ENCODE data around the gene PRSS3. TPM values are rescaled to one million over a fixed set of nuclear protein-coding genes. Genes with fewer than 3 reads are reported as not detected.

Gene PRSS3
- total and polyA plus RNA-seq, 10 of the 15 experiments (the other 5 are each of a cell fraction or from before 2014, with no cell fraction given), result 0.54 TPM; not detected in 9

- TF ChIP-seq PBX3 (IDR thresholded peaks at IDR 0.05; ENCODE audit: insufficient replicate concordance, low read depth, low read length) (no peak), PAX5 (IDR thresholded peaks at IDR 0.05; ENCODE audit: borderline replicate concordance, low read depth, low read length) (no peak), JUNB (IDR thresholded peaks at IDR 0.05) (no peak), TCF7 (IDR thresholded peaks at IDR 0.05; ENCODE audit: borderline replicate concordance) (no peak), FOXK2 (IDR thresholded peaks at IDR 0.05) (no peak), BCL3 (IDR thresholded peaks at IDR 0.05; ENCODE audit: borderline replicate concordance, insufficient read depth, low read depth, low read length, poor library complexity, severe bottlenecking) (no peak), NFYB (IDR thresholded peaks at IDR 0.05; ENCODE audit: insufficient read depth, low read depth, low read length) (no peak), PRDM15 (CRISPR knock-in tag; IDR thresholded peaks at IDR 0.05) (no peak), SUZ12 (IDR thresholded peaks at IDR 0.05; ENCODE audit: unreplicated experiment) (no peak), ZNF24 (IDR thresholded peaks at IDR 0.05) (no peak)
- Histone ChIP-seq H4K20me1 (ENCODE audit: control insufficient read depth, insufficient read depth) (no peaks in the 10 kb centered on the region), H3K9ac (ENCODE audit: control insufficient read depth, insufficient read depth, low read length) (no peak overlapping the region), H3K4me2 (ENCODE audit: control insufficient read depth, insufficient read depth) (no peak overlapping the region), H3K27me3 (replicated peaks in 1 of 2; ENCODE audit: control insufficient read depth in 2 of 2, insufficient read depth in 2 of 2, low read length in 1 of 2) (peaks cover 3% of the 10 kb centered on the region in 2 experiments; a peak in 1 of 4 replicates), H3K4me1 (ENCODE audit: control insufficient read depth, insufficient read depth, low read length) (no peaks in the 10 kb centered on the region), H3K27ac (ENCODE audit: control insufficient read depth, insufficient read depth) (no peak overlapping the region), H3K36me3 (ENCODE audit: control insufficient read depth in 2 of 2, insufficient read depth in 2 of 2, low read length in 1 of 2) (no peaks in the 10 kb centered on the region), H3K9me3 (replicated peaks; ENCODE audit: control insufficient read depth, insufficient read depth, low read length) (no peaks in the 10 kb centered on the region; the same call in 2 of the 3 replicates), H3K4me3 (no peak overlapping the region), H2AFZ (ENCODE audit: control insufficient read depth, low read depth, low read length) (no peak overlapping the region), H3K79me2 (ENCODE audit: control insufficient read depth, insufficient read depth, low read length) (no peaks in the 10 kb centered on the region)
- ChIA-PET CTCF (interaction anchor here (2.2 kb wide), 1 partner anchor 16 kb away, joined by 6 read pairs; no protein-coding TSS in a partner anchor), RAD21 (ENCODE audit: unreplicated experiment) (no interaction called here), POLR2A (no interaction called here), SMC1A (ENCODE audit: uncharacterized antibody, unreplicated experiment) (no interaction called here)
- in situ Hi-C loops (cut with MboI) (no loop called here), intact Hi-C loops (cut with micrococcal nuclease; ENCODE audit: unreplicated experiment) (no loop called here)
- BruUV-seq (replicated peaks), result no TSS peak
- 20% methylated on average over 2 of the region's 2 CpGs for WGBS (ENCODE audit: insufficient coverage, insufficient replicate concordance, low lambda C conversion rate, missing lambda C conversion rate)
- FAIRE-seq (no peak), ATAC-seq (0 out of 3 replicates have a peak, but pooled peaks have one; percentile 17), DNase-seq (ENCODE audit: low read depth, low spot score) (no peak)
These were observed 801 bp upstream of the PRSS3 start for GRCh38 chr9:33794560-33794959.

Data from GM12878 (cell line).